ENCODE measurements around the gene EHD1.

DNA sequence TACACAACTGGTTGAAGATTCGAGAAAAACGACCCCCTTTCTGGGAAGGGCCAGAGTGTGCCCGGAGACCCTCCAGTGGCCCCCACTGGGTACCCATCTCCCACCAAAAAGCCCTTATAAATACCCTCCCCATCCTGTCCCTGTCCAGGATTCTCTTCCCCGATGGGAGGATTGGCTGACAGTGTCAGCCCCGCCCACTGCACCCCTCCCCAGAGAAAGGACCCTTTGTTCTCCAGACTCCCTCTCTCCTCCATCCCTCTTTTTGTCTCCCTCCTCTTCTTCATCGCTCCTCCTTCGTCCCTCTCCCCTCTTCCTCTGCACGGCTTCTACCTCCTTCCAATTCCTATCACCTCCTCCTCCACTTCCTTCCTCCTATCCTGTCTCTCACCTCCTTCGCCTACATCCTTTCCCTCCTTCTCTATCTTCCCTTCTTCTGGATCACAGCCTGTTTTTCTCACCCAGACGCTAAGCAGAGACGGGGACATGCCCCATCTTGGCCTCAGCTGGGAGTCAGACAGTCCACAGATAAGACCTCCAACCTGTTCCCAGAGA lies 54.8 kb downstream of the EHD1 start:
- TF ChIP-seq, protein P1, sequence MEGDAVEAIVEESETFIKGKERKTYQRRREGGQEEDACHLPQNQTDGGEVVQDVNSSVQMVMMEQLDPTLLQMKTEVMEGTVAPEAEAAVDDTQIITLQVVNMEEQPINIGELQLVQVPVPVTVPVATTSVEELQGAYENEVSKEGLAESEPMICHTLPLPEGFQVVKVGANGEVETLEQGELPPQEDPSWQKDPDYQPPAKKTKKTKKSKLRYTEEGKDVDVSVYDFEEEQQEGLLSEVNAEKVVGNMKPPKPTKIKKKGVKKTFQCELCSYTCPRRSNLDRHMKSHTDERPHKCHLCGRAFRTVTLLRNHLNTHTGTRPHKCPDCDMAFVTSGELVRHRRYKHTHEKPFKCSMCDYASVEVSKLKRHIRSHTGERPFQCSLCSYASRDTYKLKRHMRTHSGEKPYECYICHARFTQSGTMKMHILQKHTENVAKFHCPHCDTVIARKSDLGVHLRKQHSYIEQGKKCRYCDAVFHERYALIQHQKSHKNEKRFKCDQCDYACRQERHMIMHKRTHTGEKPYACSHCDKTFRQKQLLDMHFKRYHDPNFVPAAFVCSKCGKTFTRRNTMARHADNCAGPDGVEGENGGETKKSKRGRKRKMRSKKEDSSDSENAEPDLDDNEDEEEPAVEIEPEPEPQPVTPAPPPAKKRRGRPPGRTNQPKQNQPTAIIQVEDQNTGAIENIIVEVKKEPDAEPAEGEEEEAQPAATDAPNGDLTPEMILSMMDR (IDR thresholded peaks at IDR 0.05 in 8 of 11, conservative IDR thresholded peaks at IDR 0.05 in 3 of 11) = no peak
- TF ChIP-seq POLR2AphosphoS5 (IDR thresholded peaks at IDR 0.05) = no peak
